Glomerular visceral epithelial cell (primary cell): Measurements from ENCODE around the gene ZNRF2.
A peak's percentile ranks its signal among the peaks of the same experiment; 100 is the strongest.
"Not testable (repeated sequence)": the region's sequence is repeated elsewhere in the genome, so short reads cannot be mapped to it uniquely, and the experiment has no call there.

ENCODE experiments used
- DNase-seq: peaks from one replicate; pipeline ENCODE4 v3.0.0-alpha.2; 2016; ENCODE audit errors: extremely low spot score

The ZNRF2 gene

GRCh38 chr7:30353932-30354607 is 69.7 kb downstream of the ZNRF2 start:
- DNase-seq = no peak

- no peak for DNase-seq
Measured at GRCh38 chr7:30354791-30355190, 70.4 kb downstream of the ZNRF2 start.

DNA sequence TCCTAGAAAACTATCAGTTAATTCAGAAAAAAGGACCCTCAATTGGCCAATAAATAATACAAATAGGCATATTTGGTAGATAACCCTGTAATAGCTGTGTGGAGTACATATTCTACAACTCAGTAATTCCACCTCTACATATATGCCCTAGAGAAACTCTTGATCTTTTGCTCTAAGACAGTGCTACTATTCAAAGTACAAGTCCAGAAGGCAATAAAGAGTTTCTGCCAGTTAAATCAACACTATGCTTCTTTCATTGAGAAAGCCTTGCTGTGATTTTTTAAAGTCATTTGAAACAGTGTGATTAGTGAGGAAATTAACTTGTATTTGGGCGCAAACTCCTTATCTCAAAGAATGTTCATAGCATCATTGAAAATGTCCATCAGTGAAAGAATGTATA is 75.6 kb downstream of the ZNRF2 start:
- no peak for DNase-seq

DNA sequence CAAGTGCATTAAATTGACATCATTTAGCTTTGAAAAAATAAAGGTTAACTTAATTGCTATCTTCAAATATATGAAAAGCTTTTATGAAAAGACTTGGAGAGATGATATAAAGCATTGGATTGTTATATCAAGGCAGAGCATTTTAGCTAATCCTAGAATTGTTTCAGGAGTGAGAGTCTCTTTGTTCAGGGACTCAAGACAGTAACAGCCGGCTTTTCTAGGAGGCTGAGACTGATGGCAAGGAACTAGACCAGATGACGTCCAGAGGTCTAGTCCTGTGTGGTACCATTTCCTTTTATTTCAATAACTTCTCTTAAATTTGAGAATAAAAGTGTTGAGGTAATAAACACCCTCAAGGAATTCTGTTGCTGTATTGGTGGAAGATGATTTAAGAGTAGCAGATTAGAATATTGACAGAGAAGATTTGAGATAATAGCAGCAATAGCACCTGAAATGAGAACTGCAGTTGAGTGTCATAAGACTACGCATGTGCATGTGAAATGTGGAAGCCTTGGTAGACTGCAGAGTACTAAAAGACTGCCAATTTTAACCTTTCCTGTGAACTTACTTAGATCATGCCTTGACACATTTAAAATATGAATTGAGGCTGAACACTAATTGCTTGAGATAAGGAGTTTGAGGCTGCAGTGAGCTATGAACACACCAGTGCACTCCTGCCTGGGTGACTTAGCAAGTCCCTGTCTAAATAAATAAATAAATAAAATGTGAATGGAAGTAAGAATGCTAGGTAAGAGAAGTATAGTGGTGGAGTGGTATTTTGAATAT is 79.6 kb downstream of the ZNRF2 start:
- DNase-seq = no peak

- DNase-seq = no peak
Measured at GRCh38 chr7:30364773-30365172, 80.4 kb downstream of the ZNRF2 start.

DNA sequence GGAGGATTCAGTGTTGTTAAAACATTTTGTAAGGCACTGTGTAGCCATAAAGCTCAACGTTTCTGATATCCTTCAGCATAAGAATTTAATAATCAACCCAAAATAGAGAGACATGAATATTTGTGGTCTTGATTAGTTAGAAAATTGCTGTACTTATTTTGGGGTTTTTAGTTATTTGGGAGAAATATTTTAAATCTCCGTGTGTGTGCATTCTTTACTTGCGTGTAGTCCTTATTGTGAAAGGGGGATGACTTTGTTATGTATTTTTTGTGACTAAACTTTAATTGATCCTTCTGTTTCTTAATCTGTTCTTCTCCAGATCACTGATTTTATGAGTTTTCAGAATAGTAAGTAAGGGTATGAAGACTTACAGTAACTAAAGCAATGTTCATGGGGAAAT is 81.2 kb downstream of the ZNRF2 start:
- DNase-seq = no peak

- no peak for DNase-seq
Measured at GRCh38 chr7:30366606-30367005, 82.2 kb downstream of the ZNRF2 start.

DNA sequence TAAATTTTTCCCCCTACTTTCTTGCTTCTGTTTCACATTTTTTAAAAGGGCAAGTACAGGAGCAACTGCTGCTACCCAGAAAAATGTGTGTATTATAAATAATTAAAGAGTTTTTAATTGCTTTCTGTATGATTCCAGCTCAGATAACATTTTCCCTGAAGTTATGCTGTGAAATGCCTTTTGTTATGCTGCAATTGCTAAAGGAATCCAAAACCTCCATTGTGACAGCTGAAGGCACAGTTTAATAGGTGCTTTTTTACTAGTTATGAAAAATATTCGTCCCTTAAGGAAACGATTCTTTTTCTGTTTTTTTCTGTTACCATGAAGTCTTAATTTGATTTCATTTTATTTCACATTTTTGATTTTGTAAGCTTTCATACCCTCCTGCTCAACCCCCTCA is 83.2 kb downstream of the ZNRF2 start:
- no peak for DNase-seq

DNA sequence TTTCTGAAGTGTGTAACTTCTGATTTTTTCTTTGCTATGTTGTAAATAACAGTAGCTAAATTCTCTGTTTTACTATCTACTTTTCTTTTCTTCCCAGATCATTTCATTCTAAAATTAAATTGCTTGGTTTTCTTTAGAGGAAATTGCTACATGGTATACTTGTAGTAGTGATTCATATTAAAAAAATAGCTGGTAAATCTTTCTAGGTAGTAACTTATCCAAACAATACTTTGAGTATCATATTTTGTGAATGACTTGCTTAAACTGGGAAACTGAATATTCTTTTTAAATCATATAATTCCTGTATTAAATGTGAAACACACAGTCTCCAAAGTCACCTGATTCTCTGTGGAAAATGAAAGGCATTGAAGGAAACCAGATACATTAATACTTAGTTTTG is 85.5 kb downstream of the ZNRF2 start:
- no peak for DNase-seq

GRCh38 chr7:30371321-30371720 is 86.9 kb downstream of the ZNRF2 start:
- DNase-seq = no peak

DNA sequence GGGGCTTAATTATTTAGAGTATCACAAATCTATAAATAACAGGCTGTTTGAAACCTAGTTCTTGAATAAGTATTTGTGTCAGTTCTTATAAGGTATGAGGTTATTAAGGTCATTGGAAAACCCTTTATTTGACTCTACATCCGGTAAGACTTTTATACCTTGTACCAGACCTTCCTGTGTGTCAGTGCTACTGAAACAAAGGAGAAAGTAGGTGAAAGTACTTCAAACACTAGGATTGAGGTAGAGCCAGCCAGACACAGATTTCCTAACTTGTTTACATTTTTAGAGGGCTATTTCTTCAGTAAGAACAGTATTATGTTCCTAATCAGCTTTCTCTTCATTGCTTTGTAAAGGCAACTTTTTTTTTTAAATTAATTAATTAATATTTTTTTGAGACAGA is 93.9 kb downstream of the ZNRF2 start:
- no peak for DNase-seq

- no peak for DNase-seq
Measured at GRCh38 chr7:30379131-30379530, 94.7 kb downstream of the ZNRF2 start.

- DNase-seq = no peak
Measured at GRCh38 chr7:30379741-30380140, 95.3 kb downstream of the ZNRF2 start.

DNA sequence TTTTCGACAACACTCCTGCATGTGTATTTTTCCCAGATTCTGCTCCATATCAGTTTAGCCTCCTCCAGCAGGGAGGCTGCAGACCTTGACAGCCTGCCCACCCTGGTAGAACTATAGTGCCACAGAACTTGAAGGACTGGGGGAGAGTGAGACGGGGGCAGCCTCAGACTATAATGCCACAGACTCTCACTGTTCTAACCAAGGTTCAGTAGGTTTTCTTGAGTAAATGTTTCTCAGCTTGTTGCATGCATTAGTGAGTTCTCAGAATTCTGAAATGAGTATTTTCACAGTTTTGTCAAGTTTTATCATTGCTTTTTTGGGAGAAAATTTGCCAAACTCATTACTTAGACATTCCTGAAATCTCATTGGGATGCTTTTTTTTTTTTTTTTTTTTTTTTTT is 95.9 kb downstream of the ZNRF2 start:
- no peak for DNase-seq

GRCh38 chr7:30380824-30381223 is 96.4 kb downstream of the ZNRF2 start:
- not testable (repeated sequence) for DNase-seq

DNA sequence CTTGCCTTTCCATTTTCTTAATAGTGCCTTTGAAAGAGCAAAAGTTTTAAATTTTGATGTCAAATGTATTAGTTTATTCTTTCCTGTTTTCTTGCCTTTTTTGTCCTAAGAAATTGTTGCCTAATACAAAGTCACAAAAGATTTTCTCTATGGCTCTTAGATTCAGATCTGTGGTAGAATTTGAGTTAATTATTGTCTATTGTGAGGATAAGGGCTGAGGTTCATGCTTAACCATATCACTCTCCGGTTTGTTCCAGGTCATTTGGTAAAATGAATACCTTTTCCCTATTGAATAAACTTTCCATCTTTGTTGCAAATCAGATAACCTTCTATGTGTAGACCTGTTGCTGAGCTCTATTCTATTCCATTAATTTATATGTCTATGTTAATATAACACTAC is 98.2 kb downstream of the ZNRF2 start:
- peak; percentile 24 for DNase-seq

- no peak for DNase-seq
Measured at GRCh38 chr7:30389791-30390190, 105.4 kb downstream of the ZNRF2 start.

- DNase-seq = no peak
Measured at GRCh38 chr7:30390736-30391636, 106.6 kb downstream of the ZNRF2 start.

DNA sequence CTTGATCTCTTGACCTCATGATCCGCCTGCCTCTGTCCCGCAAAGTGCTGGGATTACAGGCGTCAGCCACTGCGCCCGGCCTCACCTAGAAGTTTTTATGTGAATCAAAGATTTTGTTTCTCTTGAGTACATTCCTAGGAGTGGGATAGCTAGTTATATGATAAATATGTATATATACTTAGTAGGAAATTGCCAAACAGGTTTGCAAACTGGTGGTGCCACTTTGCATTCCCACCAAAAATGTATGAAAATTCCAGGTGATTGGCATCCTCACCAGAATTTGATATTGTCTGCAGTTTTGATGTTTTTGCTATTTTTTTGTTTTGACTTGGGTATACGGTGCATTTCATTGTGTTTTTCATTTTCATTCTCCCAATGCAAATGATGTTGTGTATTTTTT is 107.4 kb downstream of the ZNRF2 start:
- DNase-seq = no peak

DNA sequence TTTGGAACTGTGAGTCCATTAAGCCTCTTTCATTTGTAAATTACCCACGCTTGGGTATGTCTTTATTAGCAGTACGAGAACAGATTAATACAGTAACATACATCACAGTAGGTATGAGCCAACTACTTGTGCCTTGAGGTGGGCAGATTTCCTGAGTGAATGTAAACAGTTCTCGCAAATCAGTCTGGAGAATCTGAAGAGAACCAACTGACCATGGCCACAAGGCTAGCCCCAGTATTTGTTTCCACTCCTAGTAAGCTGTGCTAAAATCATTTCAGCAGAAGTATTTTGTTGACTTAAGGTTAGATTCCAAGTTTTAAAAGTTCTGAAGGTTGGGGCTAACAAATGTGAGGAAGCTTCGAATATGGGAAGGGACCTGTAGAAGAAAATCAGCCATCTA is 111.3 kb downstream of the ZNRF2 start:
- no peak for DNase-seq

- DNase-seq = no peak
Measured at GRCh38 chr7:30396389-30396788, 112.0 kb downstream of the ZNRF2 start.

- no peak for DNase-seq
Measured at GRCh38 chr7:30403477-30403876, 119.1 kb downstream of the ZNRF2 start.

- DNase-seq = no peak
Measured at GRCh38 chr7:30405179-30405578, 120.8 kb downstream of the ZNRF2 start.
